ENCODE data around the gene SPAG4. TPM values are rescaled to one million over a fixed set of nuclear protein-coding genes. Genes with fewer than 3 reads are reported as not detected.

Gene SPAG4
- total RNA-seq, 1 donor = 4.0 TPM

DNA sequence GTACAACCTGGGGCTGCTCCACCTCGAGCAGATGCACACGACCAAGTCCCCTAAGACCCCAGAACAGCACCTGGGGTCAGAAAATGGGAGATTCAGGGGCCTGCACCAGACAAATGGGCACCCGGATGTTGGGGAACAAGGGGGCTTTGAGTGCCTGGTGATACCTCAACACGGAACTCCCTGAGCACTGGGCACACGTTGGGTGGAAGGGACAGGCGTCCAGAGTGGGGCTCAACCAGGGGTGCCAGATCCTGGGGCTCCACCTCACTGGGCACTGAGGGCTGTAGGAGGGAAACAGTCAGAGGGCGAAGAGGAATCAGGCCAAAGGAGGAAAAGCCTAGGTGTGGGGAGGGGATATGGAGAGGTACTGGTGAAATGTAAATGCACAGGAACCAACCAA is 33.5 kb upstream of the SPAG4 start:
- Histone ChIP-seq H4K20me1 (ENCODE audit: insufficient read depth, low read length) (no peaks in the 10 kb centered on the region), H3K4me3 (ENCODE audit: insufficient read depth, low read length) (no peak overlapping the region), H3K79me2 (ENCODE audit: insufficient read depth, low read length) (no peaks in the 10 kb centered on the region), H2AFZ (ENCODE audit: low read length) (no peak overlapping the region), H3K4me2 (ENCODE audit: insufficient read depth, low read length) (no peak overlapping the region), H3K27ac (ENCODE audit: low read depth, low read length) (no peak overlapping the region), H3K36me3 (ENCODE audit: insufficient read depth, low read length) (no peaks in the 10 kb centered on the region), H3K27me3 (ENCODE audit: insufficient read depth, low read length) (no peaks in the 10 kb centered on the region), H3K4me1 (ENCODE audit: insufficient read depth, low read length) (no peaks in the 10 kb centered on the region), H3K9me3 (ENCODE audit: low read depth, low read length) (no peaks in the 10 kb centered on the region)
- TF ChIP-seq, protein P1, sequence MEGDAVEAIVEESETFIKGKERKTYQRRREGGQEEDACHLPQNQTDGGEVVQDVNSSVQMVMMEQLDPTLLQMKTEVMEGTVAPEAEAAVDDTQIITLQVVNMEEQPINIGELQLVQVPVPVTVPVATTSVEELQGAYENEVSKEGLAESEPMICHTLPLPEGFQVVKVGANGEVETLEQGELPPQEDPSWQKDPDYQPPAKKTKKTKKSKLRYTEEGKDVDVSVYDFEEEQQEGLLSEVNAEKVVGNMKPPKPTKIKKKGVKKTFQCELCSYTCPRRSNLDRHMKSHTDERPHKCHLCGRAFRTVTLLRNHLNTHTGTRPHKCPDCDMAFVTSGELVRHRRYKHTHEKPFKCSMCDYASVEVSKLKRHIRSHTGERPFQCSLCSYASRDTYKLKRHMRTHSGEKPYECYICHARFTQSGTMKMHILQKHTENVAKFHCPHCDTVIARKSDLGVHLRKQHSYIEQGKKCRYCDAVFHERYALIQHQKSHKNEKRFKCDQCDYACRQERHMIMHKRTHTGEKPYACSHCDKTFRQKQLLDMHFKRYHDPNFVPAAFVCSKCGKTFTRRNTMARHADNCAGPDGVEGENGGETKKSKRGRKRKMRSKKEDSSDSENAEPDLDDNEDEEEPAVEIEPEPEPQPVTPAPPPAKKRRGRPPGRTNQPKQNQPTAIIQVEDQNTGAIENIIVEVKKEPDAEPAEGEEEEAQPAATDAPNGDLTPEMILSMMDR (IDR thresholded peaks at IDR 0.05; ENCODE audit: extremely low read depth, low read depth, low read length) = no peak
- DNase-seq (ENCODE audit: insufficient read length, low spot score, missing footprints) = no peak

DNA sequence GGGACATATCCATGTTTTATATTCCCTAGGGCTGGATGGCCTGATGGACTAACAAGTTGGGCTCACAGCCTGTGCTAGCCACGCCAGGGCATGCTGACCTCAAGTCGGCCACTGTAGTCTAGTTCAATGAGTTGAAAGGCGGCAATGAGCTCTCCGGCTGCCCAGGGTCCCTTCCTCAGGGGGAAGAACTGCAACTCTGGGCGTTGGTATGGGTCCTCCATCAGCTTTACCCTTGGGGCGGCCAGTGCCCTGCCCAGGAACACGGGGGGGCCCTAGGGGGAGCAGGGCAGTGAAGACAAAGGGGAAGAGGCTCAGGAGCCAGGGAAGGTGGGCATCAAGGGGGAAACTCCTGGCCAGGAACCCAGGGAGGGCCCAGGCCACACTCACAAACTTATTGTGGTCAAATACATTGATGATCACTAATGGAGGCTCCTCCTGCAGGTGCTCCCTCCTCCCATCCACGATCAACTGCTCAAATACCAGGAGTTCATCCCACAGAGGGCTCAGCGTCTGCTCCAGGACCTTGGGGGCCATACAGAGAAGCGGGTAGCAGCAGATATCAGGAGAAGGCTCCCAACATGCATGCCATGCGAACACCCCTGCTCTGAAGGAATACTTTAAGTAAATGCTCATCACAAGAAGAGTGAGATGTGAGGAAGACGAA is 32.8 kb upstream of the SPAG4 start:
- no peaks in the 10 kb centered on the region for H3K4me1 ChIP-seq (ENCODE audit: insufficient read depth, low read length)
- no peaks in the 10 kb centered on the region for H3K79me2 ChIP-seq (ENCODE audit: insufficient read depth, low read length)
- no peaks in the 10 kb centered on the region for H3K36me3 ChIP-seq (ENCODE audit: insufficient read depth, low read length)
- no peak overlapping the region for H3K4me3 ChIP-seq (ENCODE audit: insufficient read depth, low read length)
- DNase-seq (ENCODE audit: insufficient read length, low spot score, missing footprints) = no peak
- TF ChIP-seq, protein P1 (IDR thresholded peaks at IDR 0.05; ENCODE audit: extremely low read depth, low read depth, low read length) = no peak
- H3K9me3 ChIP-seq (ENCODE audit: low read depth, low read length) = no peaks in the 10 kb centered on the region
- no peaks in the 10 kb centered on the region for H3K27me3 ChIP-seq (ENCODE audit: insufficient read depth, low read length)
- no peak overlapping the region for H3K4me2 ChIP-seq (ENCODE audit: insufficient read depth, low read length)
- no peak overlapping the region for H3K27ac ChIP-seq (ENCODE audit: low read depth, low read length)
- no peaks in the 10 kb centered on the region for H4K20me1 ChIP-seq (ENCODE audit: insufficient read depth, low read length)
- no peak overlapping the region for H2AFZ ChIP-seq (ENCODE audit: low read length)

DNA sequence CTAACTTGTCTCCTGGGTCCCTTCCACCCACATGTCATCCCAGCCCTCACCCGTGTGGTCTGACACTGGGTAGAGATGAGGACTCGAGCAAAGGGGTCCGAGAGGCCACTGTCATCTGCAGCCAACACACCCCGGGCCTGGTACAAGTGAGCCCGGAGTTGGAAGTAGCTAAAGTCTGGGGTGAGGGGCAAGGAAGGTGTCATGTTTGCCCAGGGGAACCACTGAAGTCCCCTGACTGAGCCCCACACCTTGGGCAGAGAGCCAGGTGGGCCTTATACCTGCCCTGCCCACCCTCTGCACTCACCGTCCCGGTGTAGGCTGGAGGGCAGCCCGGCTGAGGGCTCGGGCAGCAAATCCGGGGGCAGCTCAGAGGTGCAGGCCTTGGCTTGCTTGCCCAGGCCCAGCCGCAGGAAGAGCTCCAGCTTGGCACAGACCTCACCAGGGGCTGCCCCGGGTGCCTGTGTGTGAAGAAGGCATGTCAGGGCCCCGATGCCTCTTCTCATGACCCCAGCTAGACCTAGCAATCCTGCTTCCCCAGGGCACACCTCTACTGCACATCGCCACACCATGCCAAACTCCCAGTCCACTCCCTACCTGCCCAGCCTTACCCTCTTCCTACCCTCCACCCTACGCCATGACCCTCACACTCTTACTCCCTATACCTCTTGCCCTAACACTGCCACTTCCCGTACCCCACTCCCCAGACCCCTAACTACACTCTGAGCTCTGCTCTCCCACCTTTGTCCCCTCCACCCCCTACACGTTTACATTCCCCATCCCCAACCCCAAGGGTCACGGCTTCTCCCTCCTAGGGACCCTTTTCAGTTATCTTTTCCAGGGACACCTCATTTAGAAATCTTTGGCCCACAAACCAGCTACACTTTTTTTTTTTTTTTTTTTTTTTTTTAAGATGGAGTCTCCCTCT is 31.7 kb upstream of the SPAG4 start:
- Histone ChIP-seq H3K27ac (ENCODE audit: low read depth, low read length) (no peak overlapping the region), H2AFZ (ENCODE audit: low read length) (no peak overlapping the region), H4K20me1 (ENCODE audit: insufficient read depth, low read length) (no peaks in the 10 kb centered on the region), H3K9me3 (ENCODE audit: low read depth, low read length) (no peaks in the 10 kb centered on the region), H3K4me1 (ENCODE audit: insufficient read depth, low read length) (no peaks in the 10 kb centered on the region), H3K4me2 (ENCODE audit: insufficient read depth, low read length) (no peak overlapping the region), H3K27me3 (ENCODE audit: insufficient read depth, low read length) (no peaks in the 10 kb centered on the region), H3K36me3 (ENCODE audit: insufficient read depth, low read length) (no peaks in the 10 kb centered on the region), H3K4me3 (ENCODE audit: insufficient read depth, low read length) (no peak overlapping the region), H3K79me2 (ENCODE audit: insufficient read depth, low read length) (no peaks in the 10 kb centered on the region)
- TF ChIP-seq, protein P1 (IDR thresholded peaks at IDR 0.05; ENCODE audit: extremely low read depth, low read depth, low read length) = no peak
- DNase-seq (ENCODE audit: insufficient read length, low spot score, missing footprints) = no peak

Data from osteoblast (primary cell).